T47D (cell line): Measurements from ENCODE around the gene MAN1C1.

ENCODE experiments used
- DNase-seq, 2 experiments: peaks; one replicate each; pipeline versions ENCODE4 v3.0.0 to v3.0.0-alpha.2; 2011 to 2012; ENCODE audit warnings: low read depth in 1 of 2, low spot score in 1 of 2
- JUND ChIP-seq: IDR thresholded peaks from 2 replicates; pipeline ENCODE4 v1.6.1; 2012; ENCODE audit warnings: low read depth
- in situ Hi-C: cut with HindIII; loops from 2 replicates; pipeline ENCODE4 v1.10.0; 2016; ENCODE audit warnings: low sequenced_read_pairs, low pct_unique_long_range_greater_than_20kb

The MAN1C1 gene

DNA sequence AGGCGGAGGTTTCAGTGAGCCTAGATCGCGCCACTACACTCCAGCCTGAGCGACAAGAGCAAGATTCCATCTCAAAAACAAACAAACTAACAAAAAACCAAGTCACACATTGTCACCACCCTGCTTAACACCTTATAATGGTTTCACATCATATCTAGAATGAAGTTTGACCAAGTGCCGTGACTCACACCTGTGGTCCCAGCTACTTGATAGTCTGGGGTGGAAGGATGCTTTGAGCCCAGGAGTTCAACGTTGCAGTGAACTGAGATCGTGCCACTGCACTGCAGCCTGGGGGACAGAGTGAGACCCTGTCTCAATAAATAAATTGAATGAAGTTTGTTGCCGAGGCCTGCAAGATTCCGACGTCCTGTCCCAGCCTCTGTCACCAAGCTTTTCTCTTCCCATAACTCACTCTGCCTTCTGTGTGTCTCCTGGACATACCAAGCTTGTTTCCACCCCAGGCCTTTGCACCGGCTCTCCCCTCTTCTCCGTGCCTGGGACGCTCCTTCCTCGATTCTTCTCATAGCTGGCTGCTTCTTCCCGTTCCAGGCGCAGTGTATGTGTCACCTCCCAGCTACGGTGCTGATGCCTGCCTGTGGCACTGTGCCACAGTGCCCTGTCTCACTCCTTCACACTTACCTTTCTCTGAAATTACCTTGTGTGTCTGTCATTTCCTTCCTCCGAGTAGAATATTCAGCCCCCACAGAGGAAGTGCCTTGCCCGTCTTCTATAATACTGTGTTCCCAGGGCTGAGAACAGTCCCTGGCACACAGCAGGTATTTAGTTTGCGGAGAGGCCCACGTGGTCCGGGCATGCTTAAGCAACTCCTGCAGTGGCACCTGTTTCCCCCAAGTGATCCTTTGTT, 179.6 kb downstream of the MAN1C1 start:
- DNase-seq: no peak
- in situ Hi-C loops: no loop called here
- TF ChIP-seq JUND: no peak

DNA sequence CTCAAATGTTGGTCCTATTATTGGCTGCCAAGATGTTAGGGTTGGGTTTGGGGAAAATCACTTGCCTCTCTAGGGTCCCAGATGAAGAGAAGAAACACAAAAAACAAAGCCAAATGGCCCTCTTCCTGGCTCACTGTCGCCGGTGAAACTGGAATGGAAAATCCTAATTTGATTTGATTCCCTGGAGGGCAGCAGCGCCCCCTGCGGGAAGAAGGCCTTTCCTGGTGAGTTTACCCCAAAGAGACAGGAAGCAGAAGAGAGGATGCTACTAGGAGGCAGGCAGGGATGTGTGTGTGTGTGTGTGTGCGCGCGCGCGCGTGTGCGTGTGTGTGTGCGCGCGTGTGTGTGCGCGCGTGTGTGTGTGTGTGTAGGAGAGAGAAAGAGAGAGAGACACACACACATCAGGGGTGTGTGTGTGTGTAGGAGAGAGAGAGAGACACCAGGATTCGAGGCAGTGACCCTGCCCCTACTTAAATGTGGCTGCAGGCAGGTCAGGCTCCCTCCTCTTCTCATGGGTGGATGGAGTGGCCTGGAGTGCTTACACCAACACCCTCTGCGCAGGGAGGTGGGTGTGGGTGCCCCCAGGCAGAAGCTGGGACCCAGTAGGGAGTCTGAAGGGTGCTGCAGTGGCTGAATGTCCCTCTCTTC, 180.3 kb downstream of the MAN1C1 start:
- peak; percentile 72 to 86 for DNase-seq
- no peak for TF ChIP-seq JUND
- in situ Hi-C loops: no loop called here

DNA sequence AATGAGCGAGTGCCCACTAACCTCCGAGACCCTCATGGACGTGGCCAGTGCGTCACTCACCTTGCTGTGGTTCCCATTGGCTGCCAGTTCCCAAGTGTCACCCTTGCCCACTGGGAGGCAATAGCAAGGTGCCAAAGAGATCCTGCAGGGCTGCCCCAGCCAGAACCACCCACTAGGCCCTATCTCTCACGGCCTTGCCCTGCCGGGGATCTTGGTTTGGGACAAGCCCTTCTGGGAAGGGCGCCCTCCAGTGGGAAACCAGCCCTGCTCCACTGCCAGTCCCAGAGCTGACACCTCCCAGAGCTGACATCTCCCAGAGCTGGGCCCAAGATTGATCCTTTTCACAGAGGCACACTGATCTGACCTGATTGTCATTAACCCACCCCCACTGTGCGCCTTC, 181.3 kb downstream of the MAN1C1 start:
- in situ Hi-C loops: no loop called here
- DNase-seq: peak in 1 of 2 experiments; percentile 46
- TF ChIP-seq JUND: no peak

DNA sequence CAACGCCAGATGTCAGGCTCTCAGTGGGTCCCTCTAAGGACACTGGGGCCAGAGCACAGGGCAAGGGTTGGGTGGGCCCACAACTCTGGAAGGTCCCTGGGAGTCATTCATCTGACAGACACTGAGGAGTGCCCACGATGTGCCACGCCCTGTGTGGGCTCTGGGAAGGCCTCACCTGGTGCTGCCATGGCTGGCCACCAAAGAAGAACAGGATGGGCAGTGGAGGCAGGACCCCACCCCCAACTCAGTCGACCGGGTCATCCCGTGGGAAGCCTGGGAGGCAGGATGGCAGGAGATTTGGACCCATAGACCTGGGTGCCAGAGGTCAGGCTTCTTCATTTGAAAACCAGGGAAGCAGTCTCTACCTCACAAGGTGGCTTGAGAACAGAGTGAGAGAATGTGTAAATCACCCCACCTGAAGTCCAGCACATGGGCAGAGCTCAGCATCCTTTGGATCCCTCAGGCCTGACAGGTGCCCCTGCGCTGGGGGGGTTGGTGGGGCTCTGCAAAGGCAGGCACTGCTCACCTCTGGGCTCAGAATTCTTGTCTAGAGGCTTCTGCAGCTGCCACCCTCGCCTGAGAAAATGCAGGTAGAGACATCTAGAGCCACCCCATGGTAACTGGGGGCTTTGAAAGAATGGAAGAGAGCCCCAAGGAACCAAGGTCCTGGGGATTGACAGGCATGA, 182.2 kb downstream of the MAN1C1 start:
- no peak for TF ChIP-seq JUND
- in situ Hi-C loops: no loop called here
- DNase-seq: no peak

DNA sequence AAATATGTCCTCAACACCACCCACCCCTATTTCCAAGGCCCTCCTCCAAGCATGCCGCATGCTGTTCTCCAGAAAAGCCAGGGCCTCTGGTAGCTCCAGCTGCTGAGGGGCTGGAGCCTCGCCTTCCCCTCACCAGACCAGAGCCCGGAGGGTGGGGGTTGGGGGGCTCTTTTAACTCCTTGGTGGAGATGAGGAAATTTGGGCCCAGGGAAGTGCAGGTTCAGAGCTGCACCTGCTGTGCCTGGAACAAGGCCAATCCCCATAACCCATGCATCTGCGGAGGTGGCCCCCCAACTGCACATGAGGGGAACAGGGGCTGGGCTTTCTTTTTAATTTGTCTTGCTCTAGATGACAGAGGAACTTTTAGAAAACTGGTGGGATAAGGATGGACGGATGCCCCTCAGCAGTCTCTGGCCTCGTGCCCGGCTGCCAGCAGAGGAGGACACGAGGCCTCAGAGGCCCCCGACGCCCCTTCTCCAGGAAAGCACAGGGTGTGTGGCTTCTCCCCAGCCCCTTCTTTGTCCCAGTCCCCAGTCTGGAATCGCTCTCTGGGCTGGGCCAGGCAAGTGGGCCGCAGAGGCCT, 182.9 kb downstream of the MAN1C1 start:
- in situ Hi-C loops: no loop called here
- no peak for DNase-seq
- TF ChIP-seq JUND: no peak

- DNase-seq: peak in 1 of 2 experiments; percentile 80
- TF ChIP-seq JUND: no peak
- in situ Hi-C loops: no loop called here
These were observed 183.5 kb downstream of the MAN1C1 start, which contains the start of gene SELENON for GRCh38 chr1:25799935-25800702. Gene SELENON (plus strand): TSS chr1:25800193. CDS start chr1:25800231, 38 bp downstream.

- no peak for DNase-seq
- in situ Hi-C loops: no loop called here
These were observed 184.2 kb downstream of the MAN1C1 start for GRCh38 chr1:25800703-25801377.

DNA sequence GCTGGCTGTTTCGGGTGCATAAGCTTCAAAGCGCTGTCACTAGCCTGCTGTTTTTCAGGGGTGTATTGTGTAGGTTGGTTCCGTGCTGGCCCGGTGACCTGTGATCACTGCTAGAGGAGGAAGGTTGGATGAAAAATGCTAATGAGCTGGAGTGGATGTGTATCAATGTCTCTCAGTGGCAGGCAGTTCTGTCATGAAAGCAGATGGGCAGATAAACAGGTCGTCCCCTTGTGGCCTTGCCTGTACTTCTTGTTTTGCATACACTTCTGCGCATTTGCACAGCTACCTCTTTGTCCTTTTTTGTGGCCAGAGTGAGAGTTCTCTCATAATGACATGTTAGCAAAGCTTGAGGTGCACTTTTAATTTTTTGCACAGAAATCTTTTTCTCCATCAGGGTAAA, 186.3 kb downstream of the MAN1C1 start:
- no peak for DNase-seq
- no peak for TF ChIP-seq JUND
- in situ Hi-C loops: no loop called here

More at GRCh38 chr1:25800703-25801377, 184.2 kb downstream of the MAN1C1 start:
- TF ChIP-seq JUND: no peak

- no peak for TF ChIP-seq JUND
- in situ Hi-C loops: no loop called here
- no peak for DNase-seq
These were observed 186.8 kb downstream of the MAN1C1 start for GRCh38 chr1:25803368-25803767.

GRCh38 chr1:25804244-25804963, 187.8 kb downstream of the MAN1C1 start:
- no peak for TF ChIP-seq JUND
- no peak for DNase-seq
- in situ Hi-C loops: no loop called here
